Ovary (tissue), 9 donors: Measurements from ENCODE around the gene TCERG1L. TPM values are rescaled to one million over a fixed set of nuclear protein-coding genes. Genes with fewer than 3 reads are reported as not detected.
A peak's percentile ranks its signal among the peaks of the same experiment; 100 is the strongest.

Experiments
- DNase-seq, 5 donors: peaks; one replicate each; pipeline ENCODE4 v3.0.0-alpha.2; 2019 to 2020
- H3K27ac ChIP-seq, 2 donors: fragments of 200-600 bp; one replicate each; pipeline versions ENCODE4 v1.5.1 to v1.8.0; 2019 to 2022
- H3K27me3 ChIP-seq: fragments of 200-600 bp; one replicate; pipeline ENCODE4 v1.8.0; 2022
- H3K36me3 ChIP-seq: fragments of 200-600 bp; sonication (generic); one replicate; pipeline ENCODE4 v1.5.1; 2019
- H3K4me1 ChIP-seq: one replicate; pipeline ENCODE4 v1.8.1; 2013; ENCODE audit warnings: mild to moderate bottlenecking, moderate library complexity; ENCODE audit not compliant: insufficient read depth
- H3K4me3 ChIP-seq: fragments of 200-600 bp; sonication (generic); one replicate; pipeline ENCODE4 v1.5.1; 2017
- H3K9me3 ChIP-seq, 2 donors: fragments of 200-600 bp in 1 of 2; sonication (generic) in 1 of 2; one replicate each; pipeline versions ENCODE4 v1.5.1 to v1.8.1; 2013 to 2019; ENCODE audit warnings: mild to moderate bottlenecking in 1 of 2, moderate library complexity in 1 of 2
- CTCF ChIP-seq, 3 donors: fragments of 450-650 bp in 2 of 3; fragments of 200-600 bp in 1 of 3; IDR thresholded peaks; one replicate each; pipeline versions ENCODE4 v1.5.1 to v1.8.0; 2016 to 2022; ENCODE audit warnings: antibody characterized with exemption in 3 of 3, mild to moderate bottlenecking in 1 of 3
- EP300 ChIP-seq: sonication (generic); formaldehyde crosslinking; IDR thresholded peaks from one replicate; pipeline ENCODE4 v1.6.1; 2017; ENCODE audit warnings: antibody characterized with exemption
- POLR2A ChIP-seq: fragments of 450-650 bp; IDR thresholded peaks from one replicate; pipeline ENCODE4 v1.6.1; 2017; ENCODE audit warnings: antibody characterized with exemption, mild to moderate bottlenecking, moderate library complexity
- WGBS, 3 donors: extraction: QIAGEN DNeasy Blood & Tissue Kit in 1 of 3; methylation state at CpG; one replicate each; pipeline versions ENCODE4 v1.1.5 to v1.1.7; 2013 to 2017; 5-methylcytosine and 5-hydroxymethylcytosine counted together
- intact Hi-C, 4 donors: fragments of 100-400 bp; cut with DNase I; formaldehyde crosslinking; loops; one replicate each; pipeline versions ENCODE4 v1.11.0 to v1.15.1; 2022 to 2023
- polyA plus RNA-seq, 2 donors: library from polyadenylated mRNA; stranded (reverse); fragments of 200-250 nt in 1 of 2; fragments of 350-450 nt in 1 of 2; fragmentation: Illumina TruSeq in 1 of 2; extraction: RNeasy Lipid Tissue Mini Kit (QIAGEN cat#74804) in 1 of 2; gene quantifications; one replicate each; pipeline ENCODE4 v1.2.3, GENCODE V29; 2013 to 2014
- total RNA-seq, 7 donors: library from RNA; depleted of rRNA in 2 of 7; stranded (reverse); fragments of >200 nt in 2 of 7; fragmentation: NEBNext Ultra II Directional in 3 of 7; extraction: Animal tissue kit (Norgen Biotek cat#: 25700) in 3 of 7; gene quantifications; one replicate each; pipeline versions ENCODE4 v1.1.0 to v1.2.4, GENCODE V29; 2016 to 2023
- donor health status: DM: no; HTN: no; CAD: no; lungs with moderate emphysema.
- donor health status: DM: no; HTN: no; CAD: no.
- donor health status: Bipolar disorder and iron deficiency.
- donor health status: DM: yes; HTN: yes; CAD: no.
- donor health status: DM: no; HTN: no; CAD: no.
- donor health status: DM: yes; HTN: yes; CAD: no.

TCERG1L gene
- total and polyA plus RNA-seq, 9 donors, result 1.1 to 8.0 (median 1.8) TPM

GRCh38 chr10:131095313-131095580, 216.3 kb downstream of the TCERG1L start:
- 72 to 80% (median 75%) methylated on average over 10 to 12 of the region's 12 CpGs for WGBS, 3 donors
- no peaks in the 10 kb centered on the region for H3K36me3 ChIP-seq
- H3K27me3 ChIP-seq, result no peaks in the 10 kb centered on the region
- TF ChIP-seq EP300 (no peak), CTCF (IDR thresholded peaks at IDR 0.05) (no peak), POLR2A (no peak)
- H3K9me3 ChIP-seq, result no peaks in the 10 kb centered on the region
- peak overlapping the region in 1 of 2 donors; percentile 93 for H3K27ac ChIP-seq
- no peak overlapping the region for H3K4me3 ChIP-seq
- peaks cover 14% of the 10 kb centered on the region for H3K4me1 ChIP-seq
- intact Hi-C loops, result no loop called here
- DNase-seq, result no peak

- TF ChIP-seq POLR2A (no peak), CTCF (IDR thresholded peaks at IDR 0.05) (no peak), EP300 (no peak)
- peaks cover 14% of the 10 kb centered on the region for H3K4me1 ChIP-seq
- H3K27me3 ChIP-seq, result no peaks in the 10 kb centered on the region
- no peak overlapping the region for H3K4me3 ChIP-seq
- DNase-seq, result peak; percentile 85 to 91 (median 87)
- 3 to 8% (median 5%) methylated on average over 14 to 29 of the region's 29 CpGs for WGBS, 3 donors
- intact Hi-C loops, result no loop called here
- H3K27ac ChIP-seq, result peak overlapping the region; percentile 18 to 93
- no peaks in the 10 kb centered on the region for H3K9me3 ChIP-seq
- H3K36me3 ChIP-seq, result no peaks in the 10 kb centered on the region
These were observed 216.8 kb downstream of the TCERG1L start for GRCh38 chr10:131094527-131095312.

GRCh38 chr10:131093795-131094366, 217.6 kb downstream of the TCERG1L start:
- H3K27me3 ChIP-seq, result no peaks in the 10 kb centered on the region
- no peak overlapping the region for H3K4me3 ChIP-seq
- TF ChIP-seq EP300 (no peak), CTCF (IDR thresholded peaks at IDR 0.05) (no peak), POLR2A (no peak)
- peak; percentile 39 to 74 (median 55) for DNase-seq
- no peaks in the 10 kb centered on the region for H3K9me3 ChIP-seq
- no peaks in the 10 kb centered on the region for H3K36me3 ChIP-seq
- WGBS, 3 donors, result 34 to 66% (median 48%) methylated on average over 19 of the region's 19 CpGs
- H3K4me1 ChIP-seq, result peaks cover 14% of the 10 kb centered on the region
- peak overlapping the region in 1 of 2 donors; percentile 93 for H3K27ac ChIP-seq
- intact Hi-C loops, result no loop called here

- TF ChIP-seq POLR2A, result no peak
- TF ChIP-seq CTCF (IDR thresholded peaks at IDR 0.05), result no peak
- TF ChIP-seq EP300, result no peak
- 93 to 97% (median 94%) methylated on average over 14 of the region's 14 CpGs for WGBS, 3 donors
- no peak for DNase-seq
- H3K27me3 ChIP-seq, result no peaks in the 10 kb centered on the region
- no peaks in the 10 kb centered on the region for H3K36me3 ChIP-seq
- no peaks in the 10 kb centered on the region for H3K9me3 ChIP-seq
- peaks cover 14% of the 10 kb centered on the region for H3K4me1 ChIP-seq
- H3K4me3 ChIP-seq, result no peak overlapping the region
- intact Hi-C loops, result no loop called here
- peak overlapping the region in 1 of 2 donors; percentile 93 for H3K27ac ChIP-seq
These were observed 218.2 kb downstream of the TCERG1L start for GRCh38 chr10:131093346-131093745.
